NCI-H774 (cell line): Measurements from ENCODE around the gene GAB2.
"Not testable (repeated sequence)": the region's sequence is repeated elsewhere in the genome, so short reads cannot be mapped to it uniquely, and the experiment has no call there.

ENCODE experiments used
- DNase-seq: peaks from one replicate; lab custom pipeline; 2025; lab: John Stamatoyannopoulos, UW

Gene GAB2

DNA sequence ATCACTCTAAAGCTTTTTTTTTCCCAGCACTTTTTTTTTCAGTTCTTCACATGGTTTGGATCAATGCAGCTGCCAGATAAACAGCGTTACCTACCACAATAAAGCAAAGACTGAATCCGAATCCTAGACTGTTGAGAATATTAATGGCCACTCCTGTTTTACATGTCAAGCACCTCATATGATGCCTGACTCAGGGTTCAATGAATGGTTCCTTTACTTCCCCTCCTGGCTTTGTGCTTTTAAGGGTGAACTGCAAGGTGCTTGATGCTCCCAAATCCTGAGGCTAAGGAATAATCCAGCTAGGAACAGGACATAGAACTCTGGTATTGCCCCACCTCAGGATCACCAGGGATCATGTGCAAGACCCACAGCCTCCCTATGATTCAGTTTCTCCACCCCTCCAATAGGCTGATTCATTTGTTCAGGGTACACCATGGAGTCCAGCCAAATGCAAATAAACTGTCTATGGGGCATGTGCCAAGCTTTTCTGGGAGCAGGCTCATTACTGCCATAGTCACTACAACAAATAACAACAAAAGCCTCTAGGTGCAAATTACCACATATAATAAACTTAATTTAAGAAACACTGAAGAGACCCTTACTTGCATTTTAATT lies 104.3 kb downstream of the GAB2 start:
- peak; percentile 40 for DNase-seq

DNA sequence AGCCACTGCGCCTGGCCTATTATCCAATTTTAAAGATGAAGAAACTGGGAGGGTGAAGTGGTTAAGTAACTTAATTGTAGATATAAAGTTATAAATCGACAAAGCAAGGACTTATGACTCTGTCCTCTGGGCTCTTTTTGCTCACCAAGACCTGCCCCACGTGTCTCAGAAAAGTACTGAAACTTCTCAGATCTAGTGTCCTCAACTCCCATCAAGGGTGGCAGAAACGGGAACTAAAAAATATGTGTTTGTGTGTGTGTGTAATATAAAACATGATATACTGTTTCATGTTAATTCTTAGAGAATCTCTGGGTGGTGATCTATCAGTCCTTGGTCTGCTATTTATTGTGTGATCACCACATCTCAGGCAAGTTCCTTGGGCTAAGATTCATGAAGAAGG lies 104.9 kb downstream of the GAB2 start:
- no peak for DNase-seq

DNA sequence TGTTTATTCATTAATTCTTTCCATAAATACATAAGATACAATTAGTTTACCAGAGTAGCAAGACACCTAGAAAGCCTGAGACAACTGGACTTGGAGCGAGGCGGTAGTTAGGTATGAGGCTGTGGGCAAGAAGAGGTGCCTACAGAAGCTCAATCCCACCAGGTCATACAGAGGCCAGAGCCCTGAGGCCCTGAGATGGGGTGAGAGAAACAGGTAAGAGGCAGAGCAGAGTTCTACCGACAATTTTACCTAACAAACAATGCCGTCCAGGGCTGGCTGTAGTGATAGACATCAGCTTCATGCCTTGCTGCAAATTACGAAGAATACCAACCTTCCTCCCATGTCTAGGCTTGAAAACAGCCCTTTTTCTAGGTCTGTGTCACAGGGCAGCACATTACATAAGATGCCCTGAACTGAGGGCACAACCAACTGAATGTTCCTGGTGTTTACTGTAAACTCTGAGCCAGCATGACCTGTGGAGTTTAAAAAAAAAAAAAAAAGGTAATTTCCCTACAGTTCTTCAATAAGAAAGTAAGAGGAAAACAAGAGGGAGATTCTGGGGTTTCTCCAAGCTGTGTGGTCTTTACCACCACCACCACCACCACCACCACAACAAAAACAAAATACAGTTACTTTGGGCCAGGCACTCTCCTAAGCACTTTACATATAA lies 105.8 kb downstream of the GAB2 start:
- DNase-seq = no peak

DNA sequence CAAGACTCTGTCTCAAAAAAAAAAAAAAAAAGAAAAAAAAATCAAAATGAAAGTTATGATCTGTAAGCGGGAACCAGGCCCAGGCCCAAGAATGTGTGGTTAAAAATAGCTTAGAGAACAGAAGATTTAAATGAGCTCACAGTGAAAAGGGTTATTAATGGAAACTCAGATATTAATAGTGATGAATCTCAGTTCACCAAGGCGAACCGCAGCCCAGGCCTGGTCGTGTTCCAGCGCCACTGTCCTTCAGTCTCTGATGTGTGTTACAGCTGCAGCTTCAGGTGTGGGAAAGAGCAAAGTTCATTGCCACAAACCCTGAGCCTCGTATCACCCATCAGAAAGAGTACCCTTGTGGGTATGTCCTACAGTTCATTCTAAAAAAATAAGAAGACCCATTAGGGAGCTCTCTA lies 107.1 kb downstream of the GAB2 start:
- DNase-seq = no peak

DNA sequence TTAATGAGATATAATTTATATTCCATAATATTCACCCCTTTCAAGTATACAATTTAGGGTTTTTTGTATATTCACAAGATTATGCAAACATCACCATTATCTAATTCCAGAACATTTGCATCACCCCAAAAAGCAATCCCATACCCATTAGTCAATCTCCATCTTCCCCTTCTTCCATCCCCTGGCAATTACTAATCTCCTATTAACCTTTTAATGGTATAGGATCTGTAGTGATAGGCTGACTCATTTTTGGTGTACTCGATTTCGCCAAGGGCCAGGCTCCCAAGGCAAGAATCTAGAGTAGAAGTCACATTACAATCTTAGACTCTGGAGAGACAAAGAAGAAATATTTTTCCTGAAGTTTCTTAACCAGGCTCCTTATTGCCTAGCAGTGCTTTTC lies 113.4 kb downstream of the GAB2 start:
- DNase-seq = no peak

DNA sequence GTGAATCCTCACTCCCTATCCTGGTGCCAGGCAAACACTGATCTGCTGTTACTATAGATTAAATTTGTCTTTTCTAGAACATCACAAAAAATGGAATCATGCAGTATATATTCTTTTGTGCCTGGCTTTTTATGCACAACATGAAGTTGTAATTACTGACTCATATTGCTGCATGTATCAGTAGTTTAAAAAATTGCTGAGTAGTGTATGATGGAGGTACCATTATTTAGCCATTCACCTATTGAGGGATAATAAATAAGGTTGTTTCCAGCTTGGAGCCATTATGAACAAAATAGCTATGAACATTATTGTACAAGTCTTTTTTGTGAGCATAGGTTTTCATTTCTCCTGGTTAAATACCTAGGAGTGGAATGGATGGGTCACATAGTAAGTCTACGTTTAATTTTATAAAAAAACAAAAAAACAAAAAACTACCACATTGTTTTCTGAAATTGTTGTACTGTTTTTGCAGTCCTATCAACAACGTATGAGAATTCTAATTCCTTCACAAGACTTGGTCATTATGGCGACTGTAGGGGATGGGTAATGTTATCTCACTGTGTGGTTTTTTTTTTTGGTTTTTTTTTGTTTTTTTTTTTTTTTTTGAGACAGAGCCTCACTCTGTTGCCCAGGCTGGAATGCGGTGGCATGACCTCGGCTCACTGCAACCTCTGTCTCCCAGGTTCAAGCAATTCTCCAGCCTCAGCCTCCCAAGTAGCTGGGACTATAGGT lies 117.3 kb downstream of the GAB2 start:
- DNase-seq = no peak

DNA sequence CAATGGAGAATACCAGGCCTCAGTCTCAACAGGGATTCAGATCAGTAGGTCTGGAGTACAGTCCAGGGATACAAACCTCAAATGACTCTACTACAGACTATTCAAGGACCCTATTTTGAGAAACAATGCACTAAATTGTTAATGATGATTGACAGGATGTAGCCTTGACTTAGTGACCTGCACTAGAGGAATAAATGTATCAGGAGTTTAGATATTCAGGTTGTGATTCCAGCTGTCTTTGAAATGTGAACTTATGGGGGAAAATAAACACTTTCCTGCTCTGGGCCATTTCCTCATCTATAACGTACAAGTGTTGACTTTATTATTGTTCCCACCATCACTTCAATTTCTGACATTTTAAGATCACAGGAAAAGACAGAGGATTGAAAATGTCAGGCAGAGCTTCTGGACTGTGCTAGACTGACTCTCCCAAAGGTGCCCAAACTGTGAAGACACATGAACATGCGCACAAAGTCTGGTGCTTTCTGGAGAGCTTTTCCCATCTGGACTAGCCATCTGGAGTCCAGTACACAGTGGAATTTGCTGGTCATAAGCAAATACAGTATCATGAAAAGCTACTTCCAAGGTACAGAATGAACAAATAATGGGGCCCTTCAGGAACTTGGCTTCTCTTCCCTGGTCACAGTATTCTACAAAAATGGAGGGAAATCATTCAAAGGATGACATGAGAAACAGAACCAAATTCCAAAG lies 118.5 kb downstream of the GAB2 start:
- DNase-seq = no peak

DNA sequence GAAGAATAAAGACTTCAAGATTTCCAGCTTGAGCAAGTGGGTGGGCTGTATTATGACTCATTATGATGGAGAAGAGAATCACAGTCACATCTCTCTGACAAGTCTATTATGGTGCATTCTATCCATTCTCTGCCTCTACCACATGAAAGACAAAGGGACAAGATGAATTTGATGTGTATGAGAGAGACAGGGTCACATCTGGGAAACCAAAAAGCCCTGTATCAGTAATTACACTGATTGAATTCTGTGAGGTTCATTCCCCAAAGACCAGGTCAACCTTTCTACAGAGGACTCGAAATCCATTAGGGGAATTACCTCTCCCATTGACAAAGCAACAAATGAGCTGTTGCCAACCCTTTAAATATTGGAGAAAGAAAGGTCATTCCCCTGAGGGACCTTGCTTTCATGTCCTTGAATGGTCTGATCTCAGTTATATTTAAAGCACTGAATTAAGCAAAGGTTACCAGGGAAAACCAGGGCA lies 119.3 kb downstream of the GAB2 start:
- no peak for DNase-seq

DNA sequence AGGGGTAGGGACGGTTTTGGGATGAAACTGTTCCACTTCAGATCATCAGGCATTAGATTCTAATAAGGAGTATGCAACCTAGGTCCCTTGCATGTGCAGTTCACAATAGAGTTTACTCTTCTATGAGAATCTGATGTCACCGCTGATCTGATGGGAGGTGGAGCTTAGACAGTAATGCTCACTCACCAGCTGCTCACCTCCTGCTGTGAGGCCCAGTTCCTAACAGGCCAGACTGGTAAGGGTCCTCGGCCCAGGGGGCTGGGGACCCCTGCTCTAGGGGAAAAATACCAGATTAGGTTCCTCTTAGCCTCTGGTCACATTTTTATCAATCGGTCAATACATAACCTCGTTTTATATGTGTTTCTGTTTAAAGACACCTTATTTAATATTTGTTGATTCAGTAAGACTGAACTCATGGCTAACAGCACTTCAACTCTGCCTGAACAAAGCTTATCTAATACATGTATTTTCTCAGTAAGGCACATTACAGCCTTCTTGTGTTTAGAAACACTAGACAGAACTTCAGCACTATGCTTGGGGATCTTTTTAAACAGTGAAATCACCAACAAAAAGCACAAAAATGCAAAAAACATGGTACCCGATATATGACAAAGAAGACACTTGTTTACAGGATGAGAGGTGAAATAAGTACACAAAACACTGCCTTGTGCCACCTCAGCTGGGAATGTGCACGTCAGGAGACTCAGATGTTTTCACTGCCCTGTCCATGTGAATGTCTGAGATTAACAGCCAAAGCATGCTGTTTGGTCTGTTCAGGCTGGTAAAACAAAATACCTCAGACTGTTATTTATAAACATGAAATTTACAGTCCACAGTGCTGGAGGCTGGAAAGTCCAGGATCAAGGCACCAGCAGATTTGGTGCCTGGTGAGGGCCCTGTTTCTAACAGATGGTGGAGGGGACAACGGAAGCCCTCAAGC lies 121.4 kb downstream of the GAB2 start:
- no peak for DNase-seq

DNA sequence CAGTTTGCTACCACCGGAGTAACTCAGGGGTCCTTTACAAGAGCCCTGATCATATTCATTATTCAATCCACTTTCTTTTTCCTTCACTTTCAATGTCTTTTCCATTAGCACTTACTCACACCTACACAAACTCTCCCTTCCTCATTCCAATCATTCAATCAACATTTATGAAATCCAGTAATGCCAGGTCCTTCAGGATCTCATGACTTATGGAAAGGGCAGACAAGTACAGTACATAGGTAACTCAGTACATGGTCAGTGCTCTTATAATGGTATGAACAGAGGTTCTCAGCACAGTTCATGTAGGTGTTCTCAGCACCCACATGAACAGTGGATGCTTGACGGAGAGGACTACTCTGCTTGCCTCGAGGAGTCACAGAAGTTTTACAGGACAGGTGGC lies 122.3 kb downstream of the GAB2 start:
- DNase-seq = no peak

DNA sequence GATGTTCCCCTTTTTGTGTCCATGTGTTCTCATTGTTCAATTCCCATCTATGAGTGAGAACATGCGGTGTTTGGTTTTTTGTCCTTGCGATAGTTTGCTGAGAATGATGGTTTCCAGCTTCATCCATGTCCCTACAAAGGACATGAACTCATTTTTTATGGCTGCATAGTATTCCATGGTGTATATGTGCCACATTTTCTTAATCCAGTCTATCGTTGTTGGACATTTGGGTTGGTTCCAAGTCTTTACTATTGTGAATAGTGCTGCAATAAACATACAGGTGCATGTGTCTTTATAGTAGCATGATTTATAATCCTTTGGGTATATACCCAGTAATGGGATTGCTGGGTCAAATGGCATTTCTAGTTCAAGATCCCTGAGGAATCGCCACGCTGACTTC lies 123.5 kb downstream of the GAB2 start:
- not testable (repeated sequence) for DNase-seq

DNA sequence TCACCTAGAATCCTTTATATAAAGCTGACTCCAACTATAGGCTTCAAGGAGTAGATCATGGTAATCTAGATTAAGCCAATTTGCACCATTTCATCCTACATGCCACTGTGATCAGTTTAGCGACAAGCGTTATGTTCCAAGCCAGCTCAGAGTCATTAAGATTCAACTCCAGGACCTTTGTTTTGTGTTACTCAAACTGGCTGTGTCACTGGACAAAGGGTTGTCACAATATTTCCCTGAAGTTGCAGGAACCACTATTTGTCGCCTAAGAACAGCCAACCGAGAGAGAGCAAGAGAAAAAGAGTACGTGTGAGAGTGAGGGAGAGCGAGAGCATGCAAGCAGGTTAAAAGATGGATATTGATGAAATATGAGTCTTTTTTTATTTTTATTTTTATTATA lies 124.1 kb downstream of the GAB2 start:
- no peak for DNase-seq

DNA sequence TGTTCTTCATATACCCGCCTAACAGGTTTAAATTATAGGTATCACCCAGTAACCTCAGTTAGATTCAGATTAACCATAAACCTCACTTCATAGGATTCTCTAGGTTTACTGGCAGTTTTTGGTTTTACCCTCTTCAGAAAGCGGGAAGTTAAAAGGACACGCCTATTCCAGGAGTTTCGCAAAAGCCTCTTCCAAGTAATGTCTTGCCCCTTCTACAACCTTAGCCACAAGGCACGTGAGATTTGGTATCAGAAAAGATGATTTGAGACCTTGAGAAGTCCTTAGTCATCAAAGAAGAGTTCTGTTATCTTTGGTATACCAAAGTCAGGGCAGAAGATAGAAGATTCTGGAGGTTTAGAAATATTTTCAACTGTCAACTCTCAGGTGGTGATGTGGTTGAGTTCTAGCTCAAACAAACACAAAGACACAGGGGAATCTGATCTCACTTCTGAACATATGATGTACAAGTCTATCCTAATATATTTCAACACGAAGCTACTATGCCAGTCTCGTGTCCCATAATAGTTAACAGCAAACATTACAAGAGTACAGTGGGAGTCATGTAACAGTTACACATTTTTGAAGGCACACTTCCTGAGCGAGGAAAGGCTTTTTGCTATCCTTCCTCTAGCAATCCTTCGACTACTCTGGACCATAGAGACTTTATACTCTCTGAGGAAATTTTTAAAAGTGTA lies 125.4 kb downstream of the GAB2 start:
- no peak for DNase-seq

DNA sequence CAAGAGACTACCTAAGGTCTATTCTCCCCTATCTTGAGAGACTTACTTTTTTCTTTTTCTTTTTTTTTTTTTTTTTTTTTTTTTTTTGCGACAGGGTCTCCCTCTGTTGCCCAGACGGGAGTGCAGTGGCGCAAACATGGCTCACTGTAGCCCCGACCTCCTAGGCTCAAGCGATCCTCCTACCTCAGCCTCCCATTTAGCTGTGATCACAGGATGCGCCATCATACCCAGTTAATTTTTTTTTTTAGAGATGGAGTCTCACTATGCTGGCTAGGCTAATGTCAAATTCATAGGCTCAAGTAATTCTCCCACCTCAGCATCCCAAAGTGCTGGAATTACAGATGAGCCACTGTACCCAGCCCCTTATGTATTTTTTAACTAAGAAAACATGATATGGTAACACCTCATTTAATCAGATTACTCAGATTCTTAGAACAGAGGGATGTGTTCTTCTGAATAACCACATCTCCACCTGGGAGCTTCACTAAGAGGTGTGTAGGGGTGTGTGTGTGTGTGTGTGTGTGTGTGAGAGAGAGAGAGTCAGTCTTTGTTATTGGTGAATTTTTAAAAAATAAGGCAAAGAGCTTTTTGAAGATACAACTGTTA lies 126.0 kb downstream of the GAB2 start:
- DNase-seq = no peak

DNA sequence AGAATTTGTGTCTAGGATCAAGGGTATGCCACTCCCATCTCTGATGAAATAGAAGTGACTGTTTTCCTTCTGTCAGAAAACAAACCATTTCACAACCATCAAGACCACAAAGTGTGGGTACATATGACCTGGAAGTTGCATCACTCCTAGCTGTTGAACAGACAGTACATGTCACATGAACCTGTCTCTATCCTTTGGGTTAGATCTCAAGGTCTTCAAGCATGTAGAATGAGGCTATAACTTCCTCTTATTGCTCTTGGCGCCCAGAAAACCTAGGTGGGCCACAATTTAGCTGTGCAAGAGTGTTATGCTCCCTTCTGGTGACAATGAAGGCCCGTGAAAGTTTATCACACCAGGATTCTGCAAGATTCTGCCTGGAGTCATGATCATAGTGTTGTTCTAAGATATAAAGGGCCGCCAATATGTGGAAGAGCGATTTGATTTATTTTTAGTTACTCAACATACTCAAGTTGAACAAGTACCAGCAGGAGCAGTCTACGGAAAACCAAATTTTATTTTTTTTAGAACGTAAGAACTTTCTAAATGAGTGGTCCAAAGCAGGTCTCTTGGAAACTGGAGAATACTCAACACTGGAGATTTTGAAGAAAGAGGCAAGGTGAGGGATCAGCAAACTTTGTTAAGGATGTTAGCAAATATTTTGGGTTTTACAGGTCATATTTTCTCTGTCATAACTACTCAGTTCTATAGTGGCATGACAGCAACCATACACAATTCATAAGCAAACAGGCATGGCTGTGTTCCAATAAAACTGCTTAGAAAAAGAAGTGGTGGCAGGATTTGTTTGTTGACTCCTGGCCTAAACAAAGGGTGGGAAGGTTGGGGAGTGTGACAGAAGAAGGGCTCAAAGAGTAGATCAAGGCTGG lies 127.1 kb downstream of the GAB2 start:
- DNase-seq = no peak

DNA sequence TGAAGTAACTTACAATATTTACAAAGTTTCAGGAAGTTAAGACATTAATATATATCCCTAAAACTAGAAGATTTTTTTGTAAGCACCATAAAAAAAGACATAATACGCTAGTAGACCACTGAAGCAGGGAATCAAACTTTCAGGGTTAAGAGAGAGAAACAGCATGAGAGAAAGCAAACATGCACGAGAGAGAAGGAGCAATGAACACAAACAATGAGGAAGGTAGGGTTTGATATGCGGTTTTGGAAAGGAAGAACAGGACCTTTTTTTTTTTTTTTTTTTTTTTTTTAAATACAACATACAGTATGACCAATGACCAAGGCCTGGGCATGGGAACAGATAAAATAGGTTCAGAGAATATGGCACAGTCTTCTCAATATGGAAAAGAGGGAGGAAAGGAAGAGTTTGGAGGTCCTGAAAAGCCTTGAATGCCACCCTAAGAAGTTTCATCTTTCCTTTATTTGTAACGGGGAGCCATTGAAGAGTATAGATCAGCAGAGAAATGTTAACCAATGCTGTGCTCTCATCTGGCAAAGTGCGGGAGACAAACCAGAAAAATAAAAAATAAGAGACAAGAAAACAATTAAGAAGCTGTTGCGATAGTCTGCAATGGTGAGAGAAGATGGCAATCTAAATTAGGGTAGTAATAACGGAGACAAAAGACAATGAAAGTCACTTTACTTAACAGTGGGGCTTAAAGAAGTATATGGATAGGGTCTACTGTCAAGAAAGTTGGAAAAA lies 127.9 kb downstream of the GAB2 start:
- no peak for DNase-seq

DNA sequence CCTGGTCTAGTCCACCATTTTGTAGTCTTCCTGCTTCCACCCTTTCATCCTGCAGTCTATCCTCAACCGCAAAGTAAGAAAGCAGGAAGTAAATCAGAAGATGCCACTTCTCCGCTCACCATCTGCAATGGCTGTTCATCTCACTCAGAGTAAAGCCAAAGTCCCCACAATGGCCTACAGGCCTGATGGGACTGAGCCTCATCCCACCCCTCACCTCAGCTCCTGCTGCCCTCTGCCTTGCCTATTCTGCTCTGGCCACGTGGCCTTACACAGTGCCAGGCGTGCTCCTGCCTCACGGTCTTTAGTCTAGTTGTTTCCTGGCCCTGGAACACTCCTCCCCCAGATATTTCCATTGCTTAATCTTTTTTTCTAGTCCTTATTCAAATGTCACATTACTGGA lies 133.4 kb downstream of the GAB2 start:
- no peak for DNase-seq

DNA sequence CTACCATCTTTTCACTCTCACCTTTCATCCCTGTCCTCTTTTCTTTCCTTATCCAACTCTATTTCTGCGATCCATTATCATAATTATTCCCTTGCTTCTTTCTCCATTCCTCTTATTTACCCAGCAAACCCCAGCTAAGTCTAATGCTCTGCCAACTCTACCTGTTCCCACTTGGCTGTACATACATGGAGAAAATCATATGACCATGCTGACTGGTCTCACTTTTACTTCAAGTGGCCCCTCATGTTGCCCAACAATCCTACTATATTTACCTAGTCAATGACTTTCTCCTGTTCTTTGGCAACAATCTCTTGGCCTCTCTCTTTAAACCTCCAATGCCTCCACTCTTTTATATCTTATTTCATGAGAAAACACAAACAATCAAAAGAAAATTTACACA lies 134.8 kb downstream of the GAB2 start:
- DNase-seq = no peak

DNA sequence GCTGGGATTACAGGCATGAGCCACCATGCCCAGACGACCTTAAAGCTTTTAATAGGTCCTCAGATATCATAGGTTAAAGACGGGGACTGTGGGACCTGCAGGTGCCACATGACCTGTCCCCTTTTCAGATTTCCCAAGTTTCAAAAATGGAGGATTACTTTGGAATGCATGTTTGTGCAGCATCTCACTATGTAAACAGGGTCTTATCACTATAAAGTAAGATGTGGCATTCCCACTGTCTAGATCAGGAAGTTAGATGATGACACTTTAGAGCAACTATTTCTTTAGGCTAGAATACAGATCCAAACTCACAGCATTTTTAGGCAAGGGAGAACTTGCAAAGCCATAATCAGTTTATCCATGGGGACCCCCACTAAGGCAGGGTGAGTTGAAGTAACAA lies 136.1 kb downstream of the GAB2 start:
- DNase-seq = no peak
